Measurements from ENCODE around the gene CDH4. TPM values are rescaled to one million over a fixed set of nuclear protein-coding genes. Genes with fewer than 3 reads are reported as not detected.

CDH4 gene
- total RNA-seq, 1 donor from 2014 or later: 8.3 TPM

- H3K27ac Mint-ChIP-seq: no peak overlapping the region
- no peaks in the 10 kb centered on the region for H3K36me3 Mint-ChIP-seq
- no peaks in the 10 kb centered on the region for H3K9me3 Mint-ChIP-seq
- DNase-seq (ENCODE audit: extremely low spot score, unreplicated experiment): no peak
- TF ChIP-seq CTCF (conservative IDR thresholded peaks at IDR 0.05): no peak
- no peaks in the 10 kb centered on the region for H3K4me1 Mint-ChIP-seq (ENCODE audit: unreplicated experiment)
- H3K27me3 Mint-ChIP-seq: peaks cover 15% of the 10 kb centered on the region
- no peak overlapping the region for H3K4me3 Mint-ChIP-seq
These were observed 507.4 kb downstream of the CDH4 start for GRCh38 chr20:61759286-61760065.

GRCh38 chr20:61760321-61760720 lies 508.3 kb downstream of the CDH4 start:
- Mint-ChIP-seq H3K4me1 (ENCODE audit: unreplicated experiment) (no peaks in the 10 kb centered on the region), H3K9me3 (no peaks in the 10 kb centered on the region), H3K4me3 (no peak overlapping the region), H3K27me3 (peaks cover 18% of the 10 kb centered on the region), H3K36me3 (no peaks in the 10 kb centered on the region), H3K27ac (no peak overlapping the region)
- TF ChIP-seq CTCF (conservative IDR thresholded peaks at IDR 0.05): no peak
- DNase-seq (ENCODE audit: extremely low spot score, unreplicated experiment): no peak

DNA sequence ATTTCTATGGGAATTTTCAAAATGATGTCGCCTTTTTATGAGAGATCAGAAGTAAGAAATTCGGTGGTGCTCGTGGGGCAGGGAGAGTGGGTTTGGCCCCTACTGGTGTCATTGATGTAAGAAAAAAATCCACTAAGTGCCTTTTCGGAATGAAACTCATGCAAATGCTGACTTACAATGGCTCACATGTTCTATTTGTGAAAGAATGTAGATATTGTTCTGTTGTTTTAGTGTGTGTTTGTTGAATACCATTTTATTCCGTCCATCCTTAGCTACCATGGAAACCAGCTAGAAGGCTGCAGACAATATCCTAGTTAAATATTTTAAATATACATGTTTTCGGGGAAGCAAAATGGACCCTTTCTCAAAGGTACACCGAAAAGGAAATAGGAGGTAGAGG lies 508.7 kb downstream of the CDH4 start:
- Mint-ChIP-seq H3K4me3 (no peak overlapping the region), H3K36me3 (no peaks in the 10 kb centered on the region), H3K27ac (no peak overlapping the region), H3K9me3 (no peaks in the 10 kb centered on the region), H3K4me1 (ENCODE audit: unreplicated experiment) (no peaks in the 10 kb centered on the region), H3K27me3 (peaks cover 18% of the 10 kb centered on the region)
- TF ChIP-seq CTCF (conservative IDR thresholded peaks at IDR 0.05): no peak
- DNase-seq (ENCODE audit: extremely low spot score, unreplicated experiment): no peak

- Mint-ChIP-seq H3K27me3 (peaks cover 18% of the 10 kb centered on the region), H3K4me3 (no peak overlapping the region), H3K27ac (no peak overlapping the region), H3K4me1 (ENCODE audit: unreplicated experiment) (no peaks in the 10 kb centered on the region), H3K9me3 (no peaks in the 10 kb centered on the region), H3K36me3 (no peaks in the 10 kb centered on the region)
- TF ChIP-seq CTCF (conservative IDR thresholded peaks at IDR 0.05): no peak
- no peak for DNase-seq (ENCODE audit: extremely low spot score, unreplicated experiment)
These were observed 509.5 kb downstream of the CDH4 start for GRCh38 chr20:61761453-61762166.

GRCh38 chr20:61762167-61762710 lies 510.2 kb downstream of the CDH4 start:
- no peak for DNase-seq (ENCODE audit: extremely low spot score, unreplicated experiment)
- no peak for TF ChIP-seq CTCF (conservative IDR thresholded peaks at IDR 0.05)
- H3K27me3 Mint-ChIP-seq: peaks cover 18% of the 10 kb centered on the region
- H3K36me3 Mint-ChIP-seq: no peaks in the 10 kb centered on the region
- H3K4me3 Mint-ChIP-seq: no peak overlapping the region
- H3K27ac Mint-ChIP-seq: no peak overlapping the region
- no peaks in the 10 kb centered on the region for H3K4me1 Mint-ChIP-seq (ENCODE audit: unreplicated experiment)
- H3K9me3 Mint-ChIP-seq: no peaks in the 10 kb centered on the region
